ENCODE measurements around the gene TRIM74.
"Not testable (repeated sequence)": the region's sequence is repeated elsewhere in the genome, so short reads cannot be mapped to it uniquely, and the experiment has no call there.

TRIM74 gene

GRCh38 chr7:72954563-72955198 lies 14.6 kb downstream of the TRIM74 start:
- not testable (repeated sequence) for DNase-seq (ENCODE audit: low read depth)

- DNase-seq (ENCODE audit: low read depth) = not testable (repeated sequence)
Measured at GRCh38 chr7:72953901-72954562, 15.2 kb downstream of the TRIM74 start.

GRCh38 chr7:72950432-72950831 lies 18.8 kb downstream of the TRIM74 start:
- not testable (repeated sequence) for DNase-seq (ENCODE audit: low read depth)

GRCh38 chr7:72949686-72950085 lies 19.6 kb downstream of the TRIM74 start:
- DNase-seq (ENCODE audit: low read depth) = not testable (repeated sequence)

GRCh38 chr7:72949276-72949675 lies 20.0 kb downstream of the TRIM74 start:
- DNase-seq (ENCODE audit: low read depth) = not testable (repeated sequence)

GRCh38 chr7:72948714-72949113 lies 20.6 kb downstream of the TRIM74 start:
- not testable (repeated sequence) for DNase-seq (ENCODE audit: low read depth)

GRCh38 chr7:72946130-72946745 lies 23.0 kb downstream of the TRIM74 start:
- DNase-seq (ENCODE audit: low read depth) = not testable (repeated sequence)

- not testable (repeated sequence) for DNase-seq (ENCODE audit: low read depth)
Measured at GRCh38 chr7:72945597-72945996, 23.7 kb downstream of the TRIM74 start.

- DNase-seq (ENCODE audit: low read depth) = not testable (repeated sequence)
Measured at GRCh38 chr7:72944937-72945336, 24.3 kb downstream of the TRIM74 start.

GRCh38 chr7:72942956-72943355 lies 26.3 kb downstream of the TRIM74 start:
- DNase-seq (ENCODE audit: low read depth) = not testable (repeated sequence)

GRCh38 chr7:72942022-72942705 lies 27.1 kb downstream of the TRIM74 start:
- not testable (repeated sequence) for DNase-seq (ENCODE audit: low read depth)

- DNase-seq (ENCODE audit: low read depth) = not testable (repeated sequence)
Measured at GRCh38 chr7:72928216-72928615, 41.0 kb downstream of the TRIM74 start.

- not testable (repeated sequence) for DNase-seq (ENCODE audit: low read depth)
Measured at GRCh38 chr7:72927791-72928190, 41.5 kb downstream of the TRIM74 start.

GRCh38 chr7:72925546-72926120 lies 43.6 kb downstream of the TRIM74 start:
- DNase-seq (ENCODE audit: low read depth) = no peak

- DNase-seq (ENCODE audit: low read depth) = peak; percentile 71
Measured at GRCh38 chr7:72924733-72925545, 44.3 kb downstream of the TRIM74 start, which contains the start of gene POM121. TSS of gene POM121 (plus strand) at chr7:72925095. CDS start at chr7:72925122, 27 bp downstream.

- DNase-seq (ENCODE audit: low read depth) = no peak
Measured at GRCh38 chr7:72924386-72924732, 44.9 kb downstream of the TRIM74 start.

GRCh38 chr7:72919256-72919775 lies 50.0 kb downstream of the TRIM74 start:
- DNase-seq (ENCODE audit: low read depth) = no peak

GRCh38 chr7:72914756-72915525 lies 54.3 kb downstream of the TRIM74 start:
- peak; percentile 32 for DNase-seq (ENCODE audit: low read depth)

- not testable (repeated sequence) for DNase-seq (ENCODE audit: low read depth)
Measured at GRCh38 chr7:72913750-72914149, 55.5 kb downstream of the TRIM74 start.

- not testable (repeated sequence) for DNase-seq (ENCODE audit: low read depth)
Measured at GRCh38 chr7:72911395-72911794, 57.9 kb downstream of the TRIM74 start.
